Vagina (tissue), 2 donors: ENCODE measurements around the gene TJP2.

Experiments used
- POLR2A ChIP-seq, 2 donors: fragments of 450-650 bp; IDR thresholded peaks; one replicate each; pipeline ENCODE4 v1.6.1; 2017; ENCODE audit warnings: antibody characterized with exemption in 2 of 2, mild to moderate bottlenecking in 2 of 2, moderate library complexity in 2 of 2
- POLR2AphosphoS5 ChIP-seq, 2 donors: sonication (generic); formaldehyde crosslinking; IDR thresholded peaks; one replicate each; pipeline ENCODE4 v1.9.0; 2017; ENCODE audit warnings: antibody characterized with exemption in 2 of 2, mild to moderate bottlenecking in 2 of 2, low read depth in 1 of 2; ENCODE audit not compliant: insufficient read depth in 1 of 2
- TF ChIP-seq, protein P1 (sequence below), 3 experiments: fragments of 450-650 bp in 2 of 3; fragments of 200-600 bp in 1 of 3; sonication (generic) in 1 of 3; IDR thresholded peaks; one replicate each; pipeline ENCODE4 v1.5.1; 2017 to 2019; ENCODE audit warnings: antibody characterized with exemption in 3 of 3, mild to moderate bottlenecking in 2 of 3, moderate library complexity in 2 of 3

DNA sequence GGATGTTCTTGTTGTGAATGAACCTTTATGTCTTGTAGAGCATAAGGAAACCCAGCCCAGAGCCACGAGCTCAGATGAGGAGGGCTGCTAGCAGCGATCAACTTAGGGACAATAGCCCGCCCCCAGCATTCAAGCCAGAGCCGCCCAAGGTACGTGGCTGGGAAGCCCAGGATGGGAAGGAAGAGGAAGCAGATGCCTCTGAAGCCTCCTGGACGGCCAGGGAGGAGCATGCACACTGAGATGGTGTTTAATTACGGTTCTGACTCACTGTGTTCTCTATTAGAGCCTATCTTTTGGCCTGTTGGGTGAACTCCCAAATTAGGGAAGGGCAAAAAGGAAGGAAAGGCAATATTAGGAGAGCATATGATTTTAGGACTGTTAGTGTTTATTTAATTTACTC, 75.3 kb downstream of the TJP2 start:
- TF ChIP-seq POLR2AphosphoS5 (IDR thresholded peaks at IDR 0.05; ENCODE audit: insufficient read depth in 1 of 2, low read depth in 1 of 2) (no peak), POLR2A (IDR thresholded peaks at IDR 0.05) (no peak)
- TF ChIP-seq, protein P1, sequence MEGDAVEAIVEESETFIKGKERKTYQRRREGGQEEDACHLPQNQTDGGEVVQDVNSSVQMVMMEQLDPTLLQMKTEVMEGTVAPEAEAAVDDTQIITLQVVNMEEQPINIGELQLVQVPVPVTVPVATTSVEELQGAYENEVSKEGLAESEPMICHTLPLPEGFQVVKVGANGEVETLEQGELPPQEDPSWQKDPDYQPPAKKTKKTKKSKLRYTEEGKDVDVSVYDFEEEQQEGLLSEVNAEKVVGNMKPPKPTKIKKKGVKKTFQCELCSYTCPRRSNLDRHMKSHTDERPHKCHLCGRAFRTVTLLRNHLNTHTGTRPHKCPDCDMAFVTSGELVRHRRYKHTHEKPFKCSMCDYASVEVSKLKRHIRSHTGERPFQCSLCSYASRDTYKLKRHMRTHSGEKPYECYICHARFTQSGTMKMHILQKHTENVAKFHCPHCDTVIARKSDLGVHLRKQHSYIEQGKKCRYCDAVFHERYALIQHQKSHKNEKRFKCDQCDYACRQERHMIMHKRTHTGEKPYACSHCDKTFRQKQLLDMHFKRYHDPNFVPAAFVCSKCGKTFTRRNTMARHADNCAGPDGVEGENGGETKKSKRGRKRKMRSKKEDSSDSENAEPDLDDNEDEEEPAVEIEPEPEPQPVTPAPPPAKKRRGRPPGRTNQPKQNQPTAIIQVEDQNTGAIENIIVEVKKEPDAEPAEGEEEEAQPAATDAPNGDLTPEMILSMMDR (IDR thresholded peaks at IDR 0.05), result no peak
